ENCODE data around the gene BTG2. TPM values are rescaled to one million over a fixed set of nuclear protein-coding genes. Genes with fewer than 3 reads are reported as not detected.

BTG2 gene
- total RNA-seq, 1 experiment from 2014 or later = 4.7 TPM

DNA sequence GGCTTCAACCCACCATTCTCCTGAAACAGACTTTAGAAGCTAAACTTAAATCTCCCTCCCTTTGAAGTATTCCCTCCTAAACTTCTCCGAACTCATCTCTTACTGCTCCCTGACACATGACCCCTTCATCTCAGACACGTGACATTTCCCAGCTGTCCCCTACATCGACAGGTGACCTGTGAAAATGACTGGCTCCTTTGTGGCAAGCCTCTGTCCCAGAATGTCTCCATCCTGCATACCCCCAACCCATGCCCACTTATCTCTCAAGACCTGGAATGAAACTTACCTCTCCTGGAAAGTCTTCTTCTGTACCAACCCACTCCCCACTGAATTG lies 41.4 kb downstream of the BTG2 start:
- in situ Hi-C loops (cut with HindIII; ENCODE audit: low pct_unique_long_range_greater_than_20kb, low sequenced_read_pairs) = no loop called here
- DNase-seq (ENCODE audit: low read depth, low spot score) = no peak

- no peak for DNase-seq (ENCODE audit: low read depth, low spot score)
- in situ Hi-C loops (cut with HindIII; ENCODE audit: low pct_unique_long_range_greater_than_20kb, low sequenced_read_pairs) = no loop called here
Observed at GRCh38 chr1:203349166-203349565, 43.8 kb downstream of the BTG2 start.

DNA sequence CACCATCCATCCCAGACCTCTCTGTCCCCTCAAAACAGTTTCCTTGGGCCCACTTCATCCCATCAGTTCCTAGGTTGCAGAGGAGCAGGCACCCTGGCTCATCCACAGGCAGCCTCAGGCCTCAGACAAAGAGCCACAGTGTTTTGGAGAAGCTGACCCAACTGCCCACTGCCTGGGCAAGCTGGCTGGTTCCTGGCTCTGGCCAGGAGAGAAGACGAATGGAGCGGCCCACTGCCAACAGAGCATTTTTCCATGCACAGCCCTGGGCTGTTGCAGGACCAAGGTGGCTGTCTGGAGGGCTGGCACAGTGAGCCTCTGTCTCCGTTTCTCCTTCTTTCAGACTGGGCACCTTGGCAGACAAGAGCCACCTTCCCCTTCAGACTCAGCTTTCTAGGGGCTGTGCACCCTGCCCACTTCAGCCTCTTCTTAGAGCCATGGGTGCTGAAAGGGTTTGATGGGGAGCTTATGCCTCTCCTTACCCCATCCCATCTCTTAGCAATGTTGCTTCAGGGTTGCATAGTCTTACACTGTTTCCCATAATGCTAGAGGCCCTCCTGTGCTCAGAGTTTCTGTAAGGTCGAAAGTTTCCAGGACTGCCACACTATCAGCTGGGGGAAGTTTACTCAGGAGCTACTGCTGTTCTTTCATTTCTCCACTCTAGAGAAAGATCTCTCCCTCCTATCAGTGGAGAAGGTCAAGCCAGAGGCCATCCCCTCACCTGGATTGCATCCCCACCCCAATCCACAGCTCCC lies 44.6 kb downstream of the BTG2 start:
- DNase-seq (ENCODE audit: low read depth, low spot score) = no peak
- in situ Hi-C loops (cut with HindIII; ENCODE audit: low pct_unique_long_range_greater_than_20kb, low sequenced_read_pairs) = no loop called here

GRCh38 chr1:203351037-203351625 lies 45.8 kb downstream of the BTG2 start, which contains the start of gene FMOD:
Gene FMOD, minus strand, starts transcription at chr1:203351122. Its CDS starts 2,852 bp downstream, at chr1:203348270.
- in situ Hi-C loops (cut with HindIII; ENCODE audit: low pct_unique_long_range_greater_than_20kb, low sequenced_read_pairs) = no loop called here
- no peak for DNase-seq (ENCODE audit: low read depth, low spot score)

DNA sequence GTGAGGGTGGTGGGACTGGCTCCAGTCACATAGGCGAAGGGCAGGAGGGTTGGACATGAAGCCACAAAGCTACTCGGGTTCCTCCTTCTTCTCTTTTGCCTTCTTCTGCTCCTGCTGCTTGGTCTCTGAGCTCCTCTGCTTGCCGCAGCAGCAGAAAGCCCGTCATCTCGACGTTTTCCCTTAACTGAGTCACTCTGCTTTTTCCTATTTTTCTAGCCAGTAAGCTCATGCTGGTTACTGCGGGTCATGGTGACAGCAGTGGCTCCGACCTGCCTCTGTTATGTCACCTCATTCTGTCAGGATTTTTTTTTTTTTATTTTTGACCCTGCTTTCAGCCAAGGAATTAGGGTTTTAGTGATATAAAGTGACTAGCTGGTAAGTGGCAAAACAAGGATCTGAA lies 48.2 kb downstream of the BTG2 start:
- DNase-seq (ENCODE audit: low read depth, low spot score) = no peak
- in situ Hi-C loops (cut with HindIII; ENCODE audit: low pct_unique_long_range_greater_than_20kb, low sequenced_read_pairs) = no loop called here

DNA sequence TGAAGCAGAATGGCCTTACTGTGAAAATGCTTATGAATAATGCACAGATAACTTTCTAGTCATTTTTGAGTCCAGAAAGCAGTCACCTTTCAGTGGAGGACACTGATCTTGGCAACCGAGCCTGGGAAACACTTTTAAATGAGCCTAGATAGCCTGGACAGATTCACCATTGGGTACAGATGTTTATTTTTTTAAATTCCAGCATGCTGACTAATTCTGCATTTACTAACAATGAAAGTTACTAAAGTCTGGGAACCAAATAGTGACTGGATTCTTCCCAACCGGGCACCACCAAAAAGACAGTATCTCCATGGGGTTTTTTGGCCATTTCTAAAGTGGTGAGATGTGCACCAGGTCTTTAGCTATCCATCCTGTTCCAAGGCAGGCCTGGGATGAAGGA lies 48.9 kb downstream of the BTG2 start:
- no peak for DNase-seq (ENCODE audit: low read depth, low spot score)
- in situ Hi-C loops (cut with HindIII; ENCODE audit: low pct_unique_long_range_greater_than_20kb, low sequenced_read_pairs) = no loop called here

- in situ Hi-C loops (cut with HindIII; ENCODE audit: low pct_unique_long_range_greater_than_20kb, low sequenced_read_pairs) = no loop called here
- no peak for DNase-seq (ENCODE audit: low read depth, low spot score)
Observed at GRCh38 chr1:203359010-203359571, 53.8 kb downstream of the BTG2 start.

Small RNA genes lying within 50 kb of the gene (small RNA-seq; reads per million reads assigned to genes)
- gene AL359837.1 (0 reads per million in 2 experiments), gene RNU6-487P (0 reads per million in 2 experiments)

Other genes starting within 250 kb of the BTG2 start
- not detected in 2 replicates for gene MYOG, start 219.5 kb upstream of the BTG2 start, total RNA-seq (2014; rRNA removed; shearing (Covaris generic))
- 0.92 TPM in 1 of 2 replicates, not detected in the other for gene ADORA1, start 177.8 kb upstream of the BTG2 start, total RNA-seq (2014; rRNA removed; shearing (Covaris generic))
- not detected in 2 replicates for gene MYBPH, start 129.7 kb upstream of the BTG2 start, total RNA-seq (2014; rRNA removed; shearing (Covaris generic))
- 0.08 TPM in 1 of 2 replicates, not detected in the other for gene CHI3L1, start 118.8 kb upstream of the BTG2 start, total RNA-seq (2014; rRNA removed; shearing (Covaris generic))
- not detected in 2 replicates for gene CHIT1, start 75.8 kb upstream of the BTG2 start, total RNA-seq (2014; rRNA removed; shearing (Covaris generic))
- gene FMOD, start 45.6 kb downstream of the BTG2 start, total RNA-seq (2014; rRNA removed; shearing (Covaris generic)) = 0.16 TPM in 2 replicates
- gene PRELP, start 170.3 kb downstream of the BTG2 start, total RNA-seq (2014; rRNA removed; shearing (Covaris generic)) = 0.11 TPM in 1 of 2 replicates, not detected in the other
- not detected in 2 replicates for gene OPTC, start 188.6 kb downstream of the BTG2 start, total RNA-seq (2014; rRNA removed; shearing (Covaris generic))